ENCODE results near the gene ABCA12.

Gene ABCA12

GRCh38 chr2:215038421-215038820 is 100.0 kb downstream of the ABCA12 start:
- WGBS (ENCODE audit: insufficient coverage): 100% methylated on average over 3 of the region's 3 CpGs
- Histone ChIP-seq H3K36me3 (ENCODE audit: control insufficient read depth in 4 of 4, insufficient read depth in 4 of 4, low read length in 3 of 4) (no peaks in the 10 kb centered on the region), H3K4me1 (ENCODE audit: control extremely low read depth in 1 of 4, control insufficient read depth in 4 of 4, insufficient read depth in 4 of 4, low read length in 3 of 4) (no peaks in the 10 kb centered on the region), H3K4me3 (ENCODE audit: control insufficient read depth in 1 of 7, extremely low read depth in 1 of 7, insufficient read depth in 4 of 7, low read depth in 2 of 7, low read length in 6 of 7) (no peak overlapping the region), H3K9me3 (ENCODE audit: control extremely low read depth in 1 of 5, control insufficient read depth in 4 of 5, insufficient read depth in 2 of 5, low read depth in 1 of 5, low read length in 4 of 5) (no peaks in the 10 kb centered on the region), H3K27ac (ENCODE audit: insufficient read depth in 1 of 2, low read depth in 1 of 2, low read length in 2 of 2, poor library complexity in 1 of 2, severe bottlenecking in 2 of 2) (no peak overlapping the region), H3K27me3 (replicated peaks in 2 of 5; ENCODE audit: control insufficient read depth in 4 of 5, insufficient read depth in 5 of 5, low read length in 4 of 5) (no peaks in the 10 kb centered on the region)
- CTCF ChIA-PET: no interaction called here
- DNase-seq: no peak
- POLR2A ChIA-PET: no interaction called here

DNA sequence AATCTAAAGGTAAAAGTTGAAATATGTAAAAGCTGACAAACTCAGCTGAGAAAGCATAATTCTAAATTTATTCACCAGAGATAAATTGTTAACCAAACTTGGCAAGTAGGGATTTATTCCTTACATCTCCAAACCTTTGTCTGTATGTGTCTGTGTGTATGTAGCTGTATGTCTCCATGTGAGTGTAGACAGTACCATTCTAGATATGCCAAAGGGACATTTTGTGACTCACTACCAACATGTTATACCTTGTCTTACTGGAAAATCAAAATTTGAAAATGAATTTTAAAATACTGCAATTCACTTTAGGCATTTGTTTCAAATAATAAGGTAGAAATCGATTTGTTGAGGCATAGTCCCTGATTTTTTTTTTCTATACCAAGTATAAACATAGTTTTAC is 102.1 kb downstream of the ABCA12 start:
- Histone ChIP-seq H3K27me3 (replicated peaks in 2 of 5; ENCODE audit: control insufficient read depth in 4 of 5, insufficient read depth in 5 of 5, low read length in 4 of 5) (no peaks in the 10 kb centered on the region), H3K9me3 (ENCODE audit: control extremely low read depth in 1 of 5, control insufficient read depth in 4 of 5, insufficient read depth in 2 of 5, low read depth in 1 of 5, low read length in 4 of 5) (no peaks in the 10 kb centered on the region), H3K4me3 (ENCODE audit: control insufficient read depth in 1 of 7, extremely low read depth in 1 of 7, insufficient read depth in 4 of 7, low read depth in 2 of 7, low read length in 6 of 7) (no peak overlapping the region), H3K36me3 (ENCODE audit: control insufficient read depth in 4 of 4, insufficient read depth in 4 of 4, low read length in 3 of 4) (no peaks in the 10 kb centered on the region), H3K4me1 (ENCODE audit: control extremely low read depth in 1 of 4, control insufficient read depth in 4 of 4, insufficient read depth in 4 of 4, low read length in 3 of 4) (no peaks in the 10 kb centered on the region), H3K27ac (ENCODE audit: insufficient read depth in 1 of 2, low read depth in 1 of 2, low read length in 2 of 2, poor library complexity in 1 of 2, severe bottlenecking in 2 of 2) (no peak overlapping the region)
- ChIA-PET POLR2A (no interaction called here), CTCF (no interaction called here)
- no CpG with 5 or more reads among the region's 1 CpG for WGBS (ENCODE audit: insufficient coverage)
- no peak for DNase-seq

- 88% methylated on average over 3 of the region's 3 CpGs for WGBS (ENCODE audit: insufficient coverage)
- CTCF ChIA-PET: no interaction called here
- Histone ChIP-seq H3K36me3 (ENCODE audit: control insufficient read depth in 4 of 4, insufficient read depth in 4 of 4, low read length in 3 of 4) (no peaks in the 10 kb centered on the region), H3K4me3 (ENCODE audit: control insufficient read depth in 1 of 7, extremely low read depth in 1 of 7, insufficient read depth in 4 of 7, low read depth in 2 of 7, low read length in 6 of 7) (no peak overlapping the region), H3K4me1 (ENCODE audit: control extremely low read depth in 1 of 4, control insufficient read depth in 4 of 4, insufficient read depth in 4 of 4, low read length in 3 of 4) (no peaks in the 10 kb centered on the region), H3K27me3 (replicated peaks in 2 of 5; ENCODE audit: control insufficient read depth in 4 of 5, insufficient read depth in 5 of 5, low read length in 4 of 5) (no peaks in the 10 kb centered on the region), H3K27ac (ENCODE audit: insufficient read depth in 1 of 2, low read depth in 1 of 2, low read length in 2 of 2, poor library complexity in 1 of 2, severe bottlenecking in 2 of 2) (no peak overlapping the region), H3K9me3 (ENCODE audit: control extremely low read depth in 1 of 5, control insufficient read depth in 4 of 5, insufficient read depth in 2 of 5, low read depth in 1 of 5, low read length in 4 of 5) (no peaks in the 10 kb centered on the region)
- POLR2A ChIA-PET: no interaction called here
- DNase-seq: no peak
Measured at GRCh38 chr2:215034154-215034553, 104.3 kb downstream of the ABCA12 start.

DNA sequence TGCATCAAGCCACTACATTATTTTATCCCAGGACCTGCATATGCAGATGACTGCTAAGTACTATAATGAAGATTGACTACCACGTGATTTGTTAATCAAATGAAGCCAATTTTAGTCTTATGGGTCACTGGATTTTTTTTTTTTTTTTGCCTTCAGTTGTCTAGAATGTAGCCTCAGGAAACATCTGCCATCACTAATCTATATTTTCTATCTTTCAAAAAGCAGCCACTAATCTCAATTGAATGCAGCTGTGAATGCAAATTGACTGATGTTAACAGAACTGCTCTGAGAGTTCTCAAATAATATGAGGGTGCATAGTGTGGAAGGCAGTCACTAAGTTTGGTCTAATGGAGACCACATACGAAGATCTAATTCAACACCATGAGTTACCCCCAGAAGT is 106.3 kb downstream of the ABCA12 start:
- Histone ChIP-seq H3K9me3 (ENCODE audit: control extremely low read depth in 1 of 5, control insufficient read depth in 4 of 5, insufficient read depth in 2 of 5, low read depth in 1 of 5, low read length in 4 of 5) (no peaks in the 10 kb centered on the region), H3K27ac (ENCODE audit: insufficient read depth in 1 of 2, low read depth in 1 of 2, low read length in 2 of 2, poor library complexity in 1 of 2, severe bottlenecking in 2 of 2) (no peak overlapping the region), H3K27me3 (replicated peaks in 2 of 5; ENCODE audit: control insufficient read depth in 4 of 5, insufficient read depth in 5 of 5, low read length in 4 of 5) (no peaks in the 10 kb centered on the region), H3K4me3 (ENCODE audit: control insufficient read depth in 1 of 7, extremely low read depth in 1 of 7, insufficient read depth in 4 of 7, low read depth in 2 of 7, low read length in 6 of 7) (no peak overlapping the region), H3K36me3 (ENCODE audit: control insufficient read depth in 4 of 4, insufficient read depth in 4 of 4, low read length in 3 of 4) (no peaks in the 10 kb centered on the region), H3K4me1 (ENCODE audit: control extremely low read depth in 1 of 4, control insufficient read depth in 4 of 4, insufficient read depth in 4 of 4, low read length in 3 of 4) (no peaks in the 10 kb centered on the region)
- DNase-seq: no peak
- CTCF ChIA-PET: no interaction called here
- WGBS (ENCODE audit: insufficient coverage): 80% methylated on average over 1 of the region's 2 CpGs
- POLR2A ChIA-PET: no interaction called here

DNA sequence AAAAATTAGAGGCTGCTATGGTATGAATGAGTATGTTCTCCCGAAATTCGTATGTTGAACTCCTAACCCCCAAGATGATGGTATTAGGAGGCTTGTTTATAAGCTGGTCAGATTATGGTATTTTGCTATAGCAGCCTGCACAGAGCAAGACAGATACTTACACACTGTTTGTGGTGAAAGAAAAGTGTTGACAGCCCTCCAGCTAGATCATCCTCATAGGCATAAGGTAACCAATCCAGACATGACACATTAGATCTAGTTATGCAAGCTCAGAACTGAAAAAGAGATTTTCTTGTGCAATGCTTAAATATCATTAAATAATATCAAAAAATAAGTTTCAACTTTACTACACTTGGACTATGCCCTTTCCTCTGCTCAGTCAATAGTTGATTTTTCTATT is 107.1 kb downstream of the ABCA12 start:
- DNase-seq: no peak
- no CpG with 5 or more reads among the region's 2 CpGs for WGBS (ENCODE audit: insufficient coverage)
- Histone ChIP-seq H3K27me3 (replicated peaks in 2 of 5; ENCODE audit: control insufficient read depth in 4 of 5, insufficient read depth in 5 of 5, low read length in 4 of 5) (no peaks in the 10 kb centered on the region), H3K36me3 (ENCODE audit: control insufficient read depth in 4 of 4, insufficient read depth in 4 of 4, low read length in 3 of 4) (no peaks in the 10 kb centered on the region), H3K27ac (ENCODE audit: insufficient read depth in 1 of 2, low read depth in 1 of 2, low read length in 2 of 2, poor library complexity in 1 of 2, severe bottlenecking in 2 of 2) (no peak overlapping the region), H3K9me3 (ENCODE audit: control extremely low read depth in 1 of 5, control insufficient read depth in 4 of 5, insufficient read depth in 2 of 5, low read depth in 1 of 5, low read length in 4 of 5) (no peaks in the 10 kb centered on the region), H3K4me3 (ENCODE audit: control insufficient read depth in 1 of 7, extremely low read depth in 1 of 7, insufficient read depth in 4 of 7, low read depth in 2 of 7, low read length in 6 of 7) (no peak overlapping the region), H3K4me1 (ENCODE audit: control extremely low read depth in 1 of 4, control insufficient read depth in 4 of 4, insufficient read depth in 4 of 4, low read length in 3 of 4) (no peaks in the 10 kb centered on the region)
- ChIA-PET CTCF (no interaction called here), POLR2A (no interaction called here)

- ChIA-PET CTCF (no interaction called here), POLR2A (no interaction called here)
- no peaks in the 10 kb centered on the region for H3K4me1 ChIP-seq (ENCODE audit: control extremely low read depth in 1 of 4, control insufficient read depth in 4 of 4, insufficient read depth in 4 of 4, low read length in 3 of 4)
Measured at GRCh38 chr2:215029936-215030335, 108.5 kb downstream of the ABCA12 start.

GRCh38 chr2:215028231-215028630 is 110.2 kb downstream of the ABCA12 start:
- ChIA-PET CTCF (no interaction called here), POLR2A (interaction anchor here (0.6 kb wide), 1 partner anchor 1429 kb away, joined by 3 read pairs; no protein-coding TSS in a partner anchor)
- no CpG with 5 or more reads among the region's 1 CpG for WGBS (ENCODE audit: insufficient coverage)
- no peak overlapping the region for H3K4me3 ChIP-seq (ENCODE audit: control insufficient read depth in 1 of 7, extremely low read depth in 1 of 7, insufficient read depth in 4 of 7, low read depth in 2 of 7, low read length in 6 of 7)
- DNase-seq: no peak
- no peaks in the 10 kb centered on the region for H3K27me3 ChIP-seq (replicated peaks in 2 of 5; ENCODE audit: control insufficient read depth in 4 of 5, insufficient read depth in 5 of 5, low read length in 4 of 5)
- no peaks in the 10 kb centered on the region for H3K36me3 ChIP-seq (ENCODE audit: control insufficient read depth in 4 of 4, insufficient read depth in 4 of 4, low read length in 3 of 4)
- H3K4me1 ChIP-seq (ENCODE audit: control extremely low read depth in 1 of 4, control insufficient read depth in 4 of 4, insufficient read depth in 4 of 4, low read length in 3 of 4): no peaks in the 10 kb centered on the region
- no peak overlapping the region for H3K27ac ChIP-seq (ENCODE audit: insufficient read depth in 1 of 2, low read depth in 1 of 2, low read length in 2 of 2, poor library complexity in 1 of 2, severe bottlenecking in 2 of 2)
- H3K9me3 ChIP-seq (ENCODE audit: control extremely low read depth in 1 of 5, control insufficient read depth in 4 of 5, insufficient read depth in 2 of 5, low read depth in 1 of 5, low read length in 4 of 5): no peaks in the 10 kb centered on the region

More at GRCh38 chr2:215029936-215030335, 108.5 kb downstream of the ABCA12 start:
- 100% methylated on average over 2 of the region's 5 CpGs for WGBS (ENCODE audit: insufficient coverage)
- H3K27ac ChIP-seq (ENCODE audit: insufficient read depth in 1 of 2, low read depth in 1 of 2, low read length in 2 of 2, poor library complexity in 1 of 2, severe bottlenecking in 2 of 2): no peak overlapping the region
- DNase-seq: no peak
- H3K27me3 ChIP-seq (replicated peaks in 2 of 5; ENCODE audit: control insufficient read depth in 4 of 5, insufficient read depth in 5 of 5, low read length in 4 of 5): no peaks in the 10 kb centered on the region
- no peak overlapping the region for H3K4me3 ChIP-seq (ENCODE audit: control insufficient read depth in 1 of 7, extremely low read depth in 1 of 7, insufficient read depth in 4 of 7, low read depth in 2 of 7, low read length in 6 of 7)
- H3K9me3 ChIP-seq (ENCODE audit: control extremely low read depth in 1 of 5, control insufficient read depth in 4 of 5, insufficient read depth in 2 of 5, low read depth in 1 of 5, low read length in 4 of 5): no peaks in the 10 kb centered on the region
- no peaks in the 10 kb centered on the region for H3K36me3 ChIP-seq (ENCODE audit: control insufficient read depth in 4 of 4, insufficient read depth in 4 of 4, low read length in 3 of 4)

Data from common myeloid progenitor, CD34-positive (primary cell).